Keratinocyte (primary cell): ENCODE results near the gene LAMB1. TPM values are rescaled to one million over a fixed set of nuclear protein-coding genes. Genes with fewer than 3 reads are reported as not detected.

Experiments used
- DNase-seq: peaks from one replicate; pipeline ENCODE4 v3.0.0-alpha.2; 2011; ENCODE audit warnings: low read depth, missing footprints, low spot score
- FAIRE-seq: peaks from 2 replicates; lab custom pipeline; 2011; peaks lifted over from hg19 to GRCh38; lab: Jason Lieb, UNC
- H2AFZ ChIP-seq: 2 replicates; pipeline ENCODE4 v1.6.0; 2012; ENCODE audit warnings: low read length, control low read depth, inconsistent platforms; ENCODE audit not compliant: control insufficient read depth
- H3K27ac ChIP-seq: 2 replicates; pipeline ENCODE4 v1.5.1; 2011; ENCODE audit warnings: low read length; ENCODE audit not compliant: control insufficient read depth, insufficient read depth
- H3K27me3 ChIP-seq: 3 replicates; pipeline ENCODE4 v1.6.0; 2011; ENCODE audit warnings: low read length; ENCODE audit not compliant: control insufficient read depth, insufficient read depth; ENCODE audit errors: extremely low read depth
- H3K36me3 ChIP-seq, 2 experiments: 2 replicates in 1 of 2; 3 replicates in 1 of 2; pipeline ENCODE4 v1.5.1; 2011; ENCODE audit warnings: low read length in 2 of 2, mild to moderate bottlenecking in 1 of 2; ENCODE audit not compliant: control insufficient read depth in 2 of 2, insufficient read depth in 2 of 2; ENCODE audit errors: extremely low read depth in 1 of 2
- H3K4me1 ChIP-seq: 3 replicates; pipeline ENCODE4 v1.5.1; 2011; ENCODE audit warnings: low read length; ENCODE audit not compliant: control insufficient read depth, insufficient read depth; ENCODE audit errors: extremely low read depth
- H3K4me2 ChIP-seq: 3 replicates; pipeline ENCODE4 v1.6.0; 2011; ENCODE audit warnings: low read depth, low read length; ENCODE audit not compliant: control insufficient read depth, insufficient read depth; ENCODE audit errors: extremely low read depth
- H3K4me3 ChIP-seq, 3 experiments: fragments of 200-600 bp in 1 of 3; sonication (generic) in 1 of 3; 2 replicates in 2 of 3; 3 replicates in 1 of 3; pipeline ENCODE4 v1.5.1; 2011 to 2016; ENCODE audit warnings: low read length in 3 of 3, mild to moderate bottlenecking in 3 of 3, control low read depth in 2 of 3, inconsistent platforms in 1 of 3, low read depth in 1 of 3, mixed read lengths in 1 of 3, mixed run types in 1 of 3, moderate library complexity in 1 of 3; ENCODE audit not compliant: control insufficient read depth in 2 of 3, insufficient read depth in 2 of 3; ENCODE audit errors: extremely low read depth in 1 of 3
- H3K79me2 ChIP-seq: 2 replicates; pipeline ENCODE4 v1.6.0; 2012; ENCODE audit warnings: low read length; ENCODE audit not compliant: control insufficient read depth, insufficient read depth
- H3K9ac ChIP-seq: 3 replicates; pipeline ENCODE4 v1.6.0; 2011; ENCODE audit warnings: low read length; ENCODE audit not compliant: control insufficient read depth, insufficient read depth; ENCODE audit errors: extremely low read depth
- H3K9me1 ChIP-seq: 3 replicates; pipeline ENCODE4 v1.6.0; 2011; ENCODE audit warnings: low read length; ENCODE audit not compliant: control insufficient read depth, insufficient read depth; ENCODE audit errors: extremely low read depth
- H3K9me3 ChIP-seq: 2 replicates; pipeline ENCODE4 v1.5.1; 2012; ENCODE audit warnings: low read depth, low read length; ENCODE audit not compliant: control insufficient read depth
- H4K20me1 ChIP-seq: 3 replicates; pipeline ENCODE4 v1.6.0; 2011; ENCODE audit warnings: low read length; ENCODE audit not compliant: control insufficient read depth, insufficient read depth; ENCODE audit errors: extremely low read depth
- CTCF ChIP-seq, 3 experiments: IDR thresholded peaks in 1 of 3; conservative IDR thresholded peaks in 1 of 3; optimal IDR thresholded peaks in 1 of 3; 2 replicates in 2 of 3; 3 replicates in 1 of 3; pipeline versions ENCODE3 to v1.5.1; 2011; ENCODE audit warnings: low read length in 3 of 3, mild to moderate bottlenecking in 3 of 3, moderate library complexity in 2 of 3, control low read depth in 1 of 3, inconsistent platforms in 1 of 3; ENCODE audit not compliant: insufficient read depth in 2 of 3; ENCODE audit errors: extremely low read depth in 1 of 3
- EZH2 ChIP-seq: IDR thresholded peaks from one replicate; pipeline ENCODE4 v1.6.1; 2012; ENCODE audit warnings: inconsistent platforms, mild to moderate bottlenecking, low read length, moderate library complexity
- dilution Hi-C: fragments of 300-500 bp; cut with MboI; formaldehyde crosslinking; loops from one replicate; pipeline ENCODE4 v1.7.0; 2020; ENCODE audit warnings: low sequenced_read_pairs; ENCODE audit not compliant: extremely low pct_ligation_motif_present
- polyA plus RNA-seq, 5 experiments: library from polyadenylated mRNA; depleted of rRNA in 3 of 5; stranded (reverse) in 3 of 5; stranded (forward) in 1 of 5; unstranded in 1 of 5; fragments of >200 nt; gene quantifications; 1 replicate in 1 of 5; 2 replicates in 3 of 5; 3 replicates in 1 of 5; pipeline versions ENCODE4 v1.2.1 to v1.2.3, GENCODE V29; 2011 to 2012; ENCODE audit warnings: missing spikeins in 2 of 5, low read depth in 1 of 5, low replicate concordance in 1 of 5

Gene LAMB1
- polyA plus RNA-seq, 1 donor (not counting 4 experiments of a cell fraction or from before 2014, with no cell fraction given) = 97.9 TPM

GRCh38 chr7:107969856-107970255 lies 33.1 kb downstream of the LAMB1 start:
- no peak overlapping the region for H3K4me2 ChIP-seq
- H3K36me3 ChIP-seq = peaks cover 8 to 21% of the 10 kb centered on the region in 2 experiments
- H3K4me1 ChIP-seq = peaks cover 35% of the 10 kb centered on the region
- DNase-seq (no peak), FAIRE-seq (no peak)
- no peaks in the 10 kb centered on the region for H4K20me1 ChIP-seq
- H3K9me3 ChIP-seq = no peaks in the 10 kb centered on the region
- H3K9ac ChIP-seq = no peak overlapping the region
- no peaks in the 10 kb centered on the region for H3K27me3 ChIP-seq
- TF ChIP-seq EZH2 = no peak
- TF ChIP-seq CTCF (optimal IDR thresholded peaks at IDR 0.05 in 1 of 3, IDR thresholded peaks at IDR 0.05 in 1 of 3, conservative IDR thresholded peaks at IDR 0.05 in 1 of 3; ENCODE audit: extremely low read depth in 1 of 3, insufficient read depth in 2 of 3, low read length in 3 of 3) = no peak
- no peaks in the 10 kb centered on the region for H3K9me1 ChIP-seq
- H2AFZ ChIP-seq = no peak overlapping the region
- H3K4me3 ChIP-seq = no peak overlapping the region
- no peak overlapping the region for H3K27ac ChIP-seq
- peaks cover 7% of the 10 kb centered on the region for H3K79me2 ChIP-seq
- dilution Hi-C loops = no loop called here

GRCh38 chr7:107968449-107968848 lies 34.5 kb downstream of the LAMB1 start:
- Histone ChIP-seq H3K9ac (no peak overlapping the region), H2AFZ (no peak overlapping the region), H3K36me3 (peaks cover 12 to 23% of the 10 kb centered on the region in 2 experiments), H3K4me2 (no peak overlapping the region), H3K79me2 (peaks cover 7% of the 10 kb centered on the region), H3K4me1 (peaks cover 31% of the 10 kb centered on the region), H3K27me3 (no peaks in the 10 kb centered on the region), H3K9me3 (no peaks in the 10 kb centered on the region), H4K20me1 (no peaks in the 10 kb centered on the region), H3K9me1 (no peaks in the 10 kb centered on the region), H3K4me3 (no peak overlapping the region), H3K27ac (no peak overlapping the region)
- dilution Hi-C loops = no loop called here
- FAIRE-seq = no peak
- DNase-seq = no peak
- TF ChIP-seq CTCF (optimal IDR thresholded peaks at IDR 0.05 in 1 of 3, IDR thresholded peaks at IDR 0.05 in 1 of 3, conservative IDR thresholded peaks at IDR 0.05 in 1 of 3; ENCODE audit: extremely low read depth in 1 of 3, insufficient read depth in 2 of 3, low read length in 3 of 3) (no peak), EZH2 (no peak)
